Measurements from ENCODE around the gene SH3BGR.

DNA sequence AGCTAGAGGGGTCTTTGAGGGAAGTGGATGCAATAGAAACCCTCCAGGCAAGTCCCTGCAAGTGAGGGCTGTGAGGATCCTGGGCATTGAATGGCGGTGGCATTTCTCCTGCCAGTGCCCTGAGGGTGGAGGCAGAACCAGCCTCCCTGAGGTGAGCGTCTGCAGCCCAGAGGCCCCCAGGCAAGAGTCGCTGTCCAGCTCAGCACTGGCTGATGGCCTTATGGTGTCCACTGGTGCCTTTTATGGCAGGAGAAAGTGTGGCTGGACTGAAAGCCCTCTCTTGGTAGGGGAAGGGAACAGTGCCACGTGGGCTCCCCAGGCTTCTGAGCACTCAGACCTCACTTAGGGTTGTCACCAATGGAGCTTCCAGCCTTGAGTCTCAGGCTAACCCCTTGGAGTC is 77.3 kb downstream of the SH3BGR start:
- TF ChIP-seq, protein P1, sequence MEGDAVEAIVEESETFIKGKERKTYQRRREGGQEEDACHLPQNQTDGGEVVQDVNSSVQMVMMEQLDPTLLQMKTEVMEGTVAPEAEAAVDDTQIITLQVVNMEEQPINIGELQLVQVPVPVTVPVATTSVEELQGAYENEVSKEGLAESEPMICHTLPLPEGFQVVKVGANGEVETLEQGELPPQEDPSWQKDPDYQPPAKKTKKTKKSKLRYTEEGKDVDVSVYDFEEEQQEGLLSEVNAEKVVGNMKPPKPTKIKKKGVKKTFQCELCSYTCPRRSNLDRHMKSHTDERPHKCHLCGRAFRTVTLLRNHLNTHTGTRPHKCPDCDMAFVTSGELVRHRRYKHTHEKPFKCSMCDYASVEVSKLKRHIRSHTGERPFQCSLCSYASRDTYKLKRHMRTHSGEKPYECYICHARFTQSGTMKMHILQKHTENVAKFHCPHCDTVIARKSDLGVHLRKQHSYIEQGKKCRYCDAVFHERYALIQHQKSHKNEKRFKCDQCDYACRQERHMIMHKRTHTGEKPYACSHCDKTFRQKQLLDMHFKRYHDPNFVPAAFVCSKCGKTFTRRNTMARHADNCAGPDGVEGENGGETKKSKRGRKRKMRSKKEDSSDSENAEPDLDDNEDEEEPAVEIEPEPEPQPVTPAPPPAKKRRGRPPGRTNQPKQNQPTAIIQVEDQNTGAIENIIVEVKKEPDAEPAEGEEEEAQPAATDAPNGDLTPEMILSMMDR (IDR thresholded peaks at IDR 0.05) = no peak
- TF ChIP-seq POLR2A (IDR thresholded peaks at IDR 0.05) = no peak
